ENCODE results near the gene GOLGA6L10.
"Not testable (repeated sequence)": the region's sequence is repeated elsewhere in the genome, so short reads cannot be mapped to it uniquely, and the experiment has no call there.

GOLGA6L10 gene

GRCh38 chr15:82342632-82343374 is 6.5 kb downstream of the GOLGA6L10 start:
- DNase-seq: peak; percentile 24

- DNase-seq: not testable (repeated sequence)
Measured at GRCh38 chr15:82338573-82338972, 10.7 kb downstream of the GOLGA6L10 start.

GRCh38 chr15:82338053-82338452 is 11.2 kb downstream of the GOLGA6L10 start:
- DNase-seq: not testable (repeated sequence)

GRCh38 chr15:82337051-82337450 is 12.2 kb downstream of the GOLGA6L10 start:
- DNase-seq: not testable (repeated sequence)

GRCh38 chr15:82336180-82336647 is 13.1 kb downstream of the GOLGA6L10 start:
- DNase-seq: not testable (repeated sequence)

GRCh38 chr15:82335006-82335405 is 14.3 kb downstream of the GOLGA6L10 start:
- DNase-seq: not testable (repeated sequence)

GRCh38 chr15:82334554-82334932 is 14.7 kb downstream of the GOLGA6L10 start:
- not testable (repeated sequence) for DNase-seq

GRCh38 chr15:82333603-82334553 is 15.4 kb downstream of the GOLGA6L10 start:
- not testable (repeated sequence) for DNase-seq

GRCh38 chr15:82332711-82333602 is 16.3 kb downstream of the GOLGA6L10 start:
- DNase-seq: not testable (repeated sequence)

- peak; percentile 19 for DNase-seq
Measured at GRCh38 chr15:82331576-82332304, 17.5 kb downstream of the GOLGA6L10 start.

GRCh38 chr15:82330921-82331320 is 18.4 kb downstream of the GOLGA6L10 start:
- DNase-seq: not testable (repeated sequence)

- DNase-seq: not testable (repeated sequence)
Measured at GRCh38 chr15:82329039-82329438, 20.2 kb downstream of the GOLGA6L10 start.

- not testable (repeated sequence) for DNase-seq
Measured at GRCh38 chr15:82327372-82327771, 21.9 kb downstream of the GOLGA6L10 start.

- DNase-seq: not testable (repeated sequence)
Measured at GRCh38 chr15:82326896-82327295, 22.4 kb downstream of the GOLGA6L10 start.

GRCh38 chr15:82325646-82326045 is 23.6 kb downstream of the GOLGA6L10 start:
- DNase-seq: not testable (repeated sequence)

GRCh38 chr15:82324831-82325230 is 24.4 kb downstream of the GOLGA6L10 start:
- DNase-seq: not testable (repeated sequence)

- DNase-seq: not testable (repeated sequence)
Measured at GRCh38 chr15:82322488-82322887, 26.8 kb downstream of the GOLGA6L10 start.

GRCh38 chr15:82320861-82321260 is 28.4 kb downstream of the GOLGA6L10 start:
- not testable (repeated sequence) for DNase-seq

GRCh38 chr15:82319522-82320278 is 29.6 kb downstream of the GOLGA6L10 start:
- not testable (repeated sequence) for DNase-seq

GRCh38 chr15:82318281-82318680 is 31.0 kb downstream of the GOLGA6L10 start:
- not testable (repeated sequence) for DNase-seq

- DNase-seq: not testable (repeated sequence)
Measured at GRCh38 chr15:82317516-82317915, 31.8 kb downstream of the GOLGA6L10 start.

All from CD4-positive, alpha-beta T cell treated with Interleukin-10 for 1 hour (primary cell).